ELF-1 (cell line): ENCODE results near the gene TIGIT.
"Not testable (repeated sequence)": the region's sequence is repeated elsewhere in the genome, so short reads cannot be mapped to it uniquely, and the experiment has no call there.

ENCODE experiments used
- DNase-seq: peaks from one replicate; pipeline ENCODE4 v3.0.0-alpha.2; 2016; ENCODE audit warnings: low read depth, low spot score

TIGIT gene

DNA sequence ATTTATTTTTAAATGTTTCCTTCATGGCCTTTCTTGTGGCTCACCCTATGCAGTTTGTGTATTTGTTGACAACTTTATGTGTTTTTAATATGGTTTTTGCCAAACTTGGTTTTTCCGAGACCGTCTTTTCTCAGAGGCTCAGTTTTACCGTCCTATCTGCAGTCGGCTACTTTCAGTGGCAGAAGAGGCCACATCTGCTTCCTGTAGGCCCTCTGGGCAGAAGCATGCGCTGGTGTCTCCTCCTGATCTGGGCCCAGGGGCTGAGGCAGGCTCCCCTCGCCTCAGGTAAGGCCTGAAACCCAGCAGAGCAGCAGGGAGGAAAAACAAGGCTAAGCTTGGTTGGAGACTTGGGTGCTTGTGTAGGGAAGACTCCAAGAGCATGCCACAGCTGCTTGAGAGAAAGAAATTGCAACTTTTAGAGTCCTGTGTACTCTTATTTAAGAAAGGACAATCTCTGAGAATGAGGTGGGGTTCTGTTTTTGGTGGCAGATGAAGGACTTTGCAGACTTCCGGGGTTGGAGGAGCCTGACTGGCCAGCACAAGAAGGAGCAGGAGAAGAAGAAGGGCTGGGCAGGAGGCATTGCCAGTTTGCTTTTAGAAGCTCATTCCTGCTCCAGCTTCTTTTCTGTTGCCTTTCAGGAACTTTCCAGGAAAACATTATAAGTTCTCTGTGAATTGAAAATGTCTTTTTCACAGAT lies at the start of gene TIGIT:
Gene TIGIT (plus strand): TSS at position 191 of the 698 bp plus-strand sequence. CDS start 34 bp downstream, at position 225.
- DNase-seq: no peak

DNA sequence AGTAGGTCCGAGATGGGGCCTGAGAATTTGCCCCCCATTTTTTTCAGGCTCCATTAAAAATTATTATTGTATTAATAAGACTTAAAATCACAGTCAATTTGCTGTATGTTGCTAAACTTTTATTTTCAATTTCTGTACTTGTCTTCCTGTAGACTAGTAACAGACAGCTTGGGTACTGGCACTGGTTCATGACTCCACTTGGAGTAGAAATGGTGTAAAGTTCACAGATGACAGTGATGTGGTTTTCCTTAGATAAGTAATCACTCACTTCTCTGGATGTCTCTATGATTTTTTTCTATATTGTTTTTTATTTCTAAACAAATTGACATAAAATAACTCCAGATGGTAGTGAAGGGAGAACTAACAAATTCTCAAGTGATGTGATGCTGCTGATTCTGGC lies 40.9 kb upstream of the TIGIT start:
- no peak for DNase-seq

DNA sequence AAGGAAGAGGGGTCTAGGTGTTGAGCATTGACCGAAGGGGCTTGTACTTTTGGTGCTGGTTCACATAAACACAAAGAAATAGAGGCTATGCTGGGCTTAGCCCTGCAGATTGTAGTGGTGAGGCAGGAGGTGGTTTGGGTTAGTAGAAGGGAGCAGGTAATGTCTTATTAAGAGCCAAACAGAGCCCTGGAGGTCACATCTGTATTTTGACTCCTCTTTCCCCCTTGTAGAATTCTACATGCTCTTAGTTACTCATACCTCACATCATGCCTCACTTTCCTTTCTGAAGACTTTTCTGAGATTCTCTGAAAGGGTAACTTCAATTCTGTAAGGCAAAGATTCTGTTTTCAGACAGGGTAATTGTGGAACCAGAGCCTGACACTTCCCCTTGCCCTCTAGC lies 40.3 kb upstream of the TIGIT start:
- DNase-seq: no peak

DNA sequence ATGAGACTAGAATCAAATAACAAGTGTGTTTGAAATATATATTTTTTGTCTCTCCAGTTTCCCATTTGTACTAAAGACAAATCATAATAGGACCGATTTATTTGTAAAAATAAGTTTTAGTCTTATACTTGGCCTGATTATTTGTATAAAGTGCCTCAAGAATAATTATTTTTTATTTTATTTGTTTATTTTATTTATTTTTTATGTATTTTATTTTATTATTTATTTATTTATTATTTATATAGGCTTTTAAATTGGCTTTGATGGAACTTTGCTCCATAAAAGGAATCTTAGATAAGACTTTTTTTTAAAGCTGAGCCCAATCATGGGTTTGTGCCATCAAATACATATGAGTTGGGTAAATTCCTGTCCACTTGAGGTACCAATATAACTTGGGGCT lies 34.3 kb upstream of the TIGIT start:
- DNase-seq: no peak

DNA sequence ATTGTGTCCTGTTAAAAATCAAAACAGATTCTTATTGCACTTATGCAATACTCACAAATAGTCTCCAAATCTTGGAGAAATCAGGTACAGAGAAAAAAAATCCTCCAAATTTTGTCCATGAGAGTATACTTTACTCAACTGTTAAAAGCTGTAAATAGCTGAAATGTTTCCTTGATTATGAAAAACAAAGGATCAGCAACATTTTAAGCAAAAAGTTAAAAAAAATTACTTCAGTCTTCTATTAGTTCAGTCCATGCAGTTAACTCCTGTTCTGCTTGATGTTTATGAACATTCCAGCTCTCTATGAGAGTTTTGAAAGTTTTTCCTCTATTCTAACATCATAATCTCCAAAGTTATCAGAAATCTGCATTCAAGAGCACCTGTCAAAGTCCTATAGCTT lies 33.7 kb upstream of the TIGIT start:
- DNase-seq: no peak

DNA sequence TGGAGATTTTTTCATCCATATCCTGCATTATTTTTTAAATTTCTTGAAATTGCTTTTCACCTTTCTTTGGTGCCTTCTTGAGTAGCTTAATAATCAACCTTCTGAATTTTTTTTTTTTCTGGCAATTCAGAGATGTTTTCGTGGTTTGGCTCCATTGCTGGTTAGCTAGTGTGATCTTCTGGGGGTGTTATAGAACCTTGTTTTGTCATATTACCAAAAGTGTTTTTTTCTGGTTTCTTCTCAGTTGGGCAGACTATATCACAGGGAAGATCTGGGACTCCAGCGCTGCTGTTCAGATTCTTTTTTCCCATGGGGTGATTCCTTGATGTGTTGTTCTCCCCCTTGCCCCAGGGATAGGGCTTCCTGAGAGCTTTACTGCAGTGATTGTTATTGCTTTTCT lies 23.8 kb upstream of the TIGIT start:
- no peak for DNase-seq

DNA sequence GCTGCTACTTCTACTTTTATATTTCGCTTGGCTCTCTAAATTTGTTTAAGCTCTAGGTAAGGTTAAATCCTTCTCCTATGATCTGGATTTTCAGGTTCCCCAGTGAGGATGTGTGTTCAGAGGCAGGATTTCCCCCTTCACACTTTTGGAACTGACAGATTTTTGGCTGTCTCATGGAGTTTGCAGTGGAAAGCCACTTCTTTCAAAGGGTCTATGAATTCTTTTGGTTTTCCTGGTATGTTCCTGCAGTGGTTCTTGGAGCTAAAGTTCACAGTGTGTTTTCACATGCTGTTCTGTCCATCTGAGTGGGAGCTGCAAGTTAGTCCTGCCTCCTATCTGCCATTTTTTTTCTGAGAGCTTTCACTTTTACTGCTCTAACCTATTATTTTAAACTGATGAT lies 21.6 kb upstream of the TIGIT start:
- no peak for DNase-seq

DNA sequence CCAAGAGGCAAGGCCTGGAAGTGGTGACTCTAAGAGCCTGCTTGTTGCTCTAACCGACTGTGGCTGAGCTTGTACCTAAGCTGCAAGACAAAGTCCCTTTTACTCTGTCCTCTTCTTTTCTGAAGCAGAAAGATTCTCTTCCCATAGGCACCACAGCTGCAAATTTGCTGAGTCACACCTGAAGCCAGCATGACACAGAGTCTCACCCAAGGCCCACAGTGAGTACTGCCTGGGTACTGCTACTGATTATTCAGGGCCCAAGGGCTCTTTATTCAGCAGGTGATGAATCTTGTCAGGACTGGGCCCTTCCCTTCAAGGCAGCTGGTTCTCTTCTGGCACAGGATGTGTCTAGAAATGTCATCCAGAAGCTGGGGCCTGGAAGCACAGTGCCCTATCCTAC lies 18.9 kb upstream of the TIGIT start:
- DNase-seq: no peak

DNA sequence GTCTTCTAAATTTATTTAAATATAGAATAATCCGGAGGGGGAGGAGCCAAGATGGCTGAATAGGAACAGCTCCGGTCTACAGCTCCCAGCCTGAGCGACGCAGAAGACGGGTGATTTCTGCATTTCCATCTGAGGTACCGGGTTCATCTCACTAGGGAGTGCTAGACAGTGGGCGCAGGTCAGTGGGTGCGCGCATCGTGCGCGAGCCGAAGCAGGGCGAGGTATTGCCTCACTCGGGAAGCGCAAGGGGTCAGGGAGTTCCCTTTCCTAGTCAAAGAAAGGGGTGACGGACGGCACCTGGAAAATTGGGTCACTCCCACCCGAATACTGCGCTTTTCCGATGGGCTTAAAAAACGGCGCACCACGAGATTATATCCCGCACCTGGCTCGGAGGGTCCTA lies 17.0 kb upstream of the TIGIT start:
- DNase-seq: not testable (repeated sequence)

DNA sequence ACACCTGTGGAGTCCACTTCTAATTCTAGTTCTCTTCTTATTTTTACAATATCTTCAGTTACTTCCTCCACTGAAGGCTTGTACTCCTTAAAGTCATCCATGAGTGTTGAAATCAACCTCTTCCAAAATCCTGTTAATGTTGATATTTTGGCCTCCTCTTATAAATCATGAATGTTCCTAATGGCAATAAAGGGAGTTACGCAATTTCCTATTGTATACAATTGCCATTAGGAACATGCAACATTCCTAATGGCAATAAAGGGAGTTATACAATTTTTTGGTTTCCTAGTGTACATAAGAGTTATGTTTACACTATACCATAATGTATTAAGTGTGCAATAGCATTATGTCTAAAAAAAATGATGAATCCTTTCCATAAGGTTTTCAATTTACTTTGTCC lies 9.2 kb upstream of the TIGIT start:
- DNase-seq: no peak

DNA sequence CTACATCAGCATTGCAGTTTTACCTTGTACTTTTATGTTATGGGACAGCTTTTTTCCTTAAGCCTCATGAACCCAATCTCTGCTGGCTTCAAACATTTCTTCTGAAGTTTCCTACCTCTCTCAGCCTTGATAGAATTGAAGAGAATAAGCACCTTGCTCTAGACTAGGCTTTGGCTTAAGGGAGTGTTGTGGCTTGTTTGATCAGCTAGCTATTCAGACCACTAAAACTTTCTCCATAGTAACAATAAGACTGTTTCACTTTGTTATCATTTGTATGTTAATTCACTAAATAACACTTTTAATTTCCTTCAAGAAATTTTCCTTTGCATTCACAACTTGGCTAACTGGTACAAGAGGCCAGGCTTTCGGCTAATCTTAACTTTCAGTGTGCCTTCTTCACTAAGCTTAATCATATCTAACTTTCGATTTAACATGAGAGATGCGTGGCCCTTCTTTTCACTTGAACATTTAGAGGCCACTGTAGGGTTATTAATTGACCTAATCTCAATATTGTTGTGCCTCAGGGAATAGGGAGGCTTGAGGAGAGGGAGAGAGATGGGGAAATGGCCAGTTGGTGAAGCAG lies 8.1 kb upstream of the TIGIT start:
- DNase-seq: no peak

DNA sequence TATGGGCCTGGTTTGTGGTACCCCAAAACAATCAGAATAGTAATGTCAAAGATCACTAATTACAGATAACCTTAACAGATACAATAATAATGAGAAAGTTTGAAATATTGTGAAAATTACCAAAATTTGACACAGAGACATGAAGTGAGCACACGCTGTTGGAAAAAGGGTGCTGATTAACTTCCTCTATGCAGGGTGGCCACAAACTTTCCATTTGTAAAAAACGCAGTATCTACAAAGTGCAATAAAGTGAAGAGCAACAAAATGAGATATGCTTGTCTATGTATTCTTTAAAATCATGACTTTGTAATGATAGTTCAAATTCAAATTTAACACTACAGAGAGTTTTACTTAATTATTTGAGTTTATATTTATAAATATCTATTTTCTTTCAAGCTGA lies 7.6 kb upstream of the TIGIT start:
- no peak for DNase-seq

DNA sequence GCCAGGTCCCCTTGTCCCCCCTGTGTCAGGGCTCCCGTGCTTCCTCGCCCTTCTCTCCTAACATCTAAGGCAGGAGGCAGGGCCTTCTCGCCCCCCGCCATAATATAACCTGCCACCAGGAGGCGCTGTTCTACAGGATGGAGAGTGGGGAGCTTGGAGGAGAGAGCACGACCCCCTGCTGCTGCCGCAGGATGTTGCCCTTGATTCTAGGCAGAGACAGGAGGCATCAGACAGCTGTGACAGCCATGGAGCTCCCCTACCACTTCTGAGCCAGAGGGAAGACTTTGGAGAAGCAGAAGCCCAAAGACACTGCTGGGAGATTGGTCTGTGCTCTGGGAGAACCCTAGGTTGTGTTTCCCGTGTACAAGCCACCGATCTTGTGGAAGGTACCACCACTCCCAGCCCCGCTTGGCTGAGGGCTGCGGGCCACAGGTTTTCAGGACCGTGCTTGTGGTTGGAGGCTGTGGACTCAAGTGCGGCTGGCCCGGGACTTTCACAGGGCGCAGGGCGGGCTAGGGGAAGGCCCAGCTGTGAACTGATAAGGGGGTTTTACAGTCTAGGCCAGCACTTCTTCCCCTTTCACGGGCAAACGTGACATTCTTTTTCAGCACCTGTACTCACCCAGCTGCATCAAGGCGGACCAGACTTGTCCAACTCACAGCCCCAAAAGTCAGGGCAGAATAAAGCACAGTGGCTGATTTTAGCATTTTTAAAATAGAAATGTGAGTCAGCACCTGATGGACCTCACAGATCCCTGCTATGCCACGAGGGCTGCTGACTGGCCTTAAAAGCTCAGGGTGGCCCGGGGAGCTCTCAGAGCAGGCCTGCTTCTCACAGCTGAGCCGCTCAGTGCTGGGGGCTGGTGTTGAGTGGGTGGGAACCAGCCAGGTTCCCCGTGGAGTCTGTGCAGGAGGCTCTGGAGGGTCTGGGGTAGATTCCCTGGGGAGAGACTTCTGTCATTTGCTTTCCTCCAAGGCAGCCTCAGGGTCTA lies 2.6 kb upstream of the TIGIT start:
- peak; percentile 95 for DNase-seq

DNA sequence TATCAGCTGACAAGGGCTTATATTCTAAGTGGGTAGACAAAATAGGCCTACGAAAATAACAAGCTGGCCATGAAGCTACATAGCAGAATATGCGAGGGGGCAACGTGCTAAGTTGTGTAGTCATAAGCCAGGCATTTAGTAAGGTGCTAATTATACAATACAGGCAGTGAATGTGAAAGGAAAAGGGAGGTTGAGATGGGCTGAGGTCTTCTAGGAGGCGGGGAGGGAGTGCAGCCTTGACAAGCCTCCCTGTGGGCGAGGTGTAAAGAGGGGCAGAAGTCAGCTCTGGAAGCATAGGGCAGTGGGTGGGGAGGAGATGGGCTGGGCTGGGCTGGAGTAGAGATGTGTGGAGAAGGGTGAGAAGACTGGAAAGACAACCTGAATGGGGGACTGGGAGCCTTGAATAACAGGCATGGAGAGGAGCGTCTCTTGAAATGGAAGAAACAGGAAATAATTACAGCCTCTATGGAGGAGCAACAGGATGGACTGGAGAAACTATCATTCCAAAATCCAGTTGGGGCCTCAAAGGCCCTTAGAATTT lies 1.2 kb downstream of the TIGIT start:
- no peak for DNase-seq

DNA sequence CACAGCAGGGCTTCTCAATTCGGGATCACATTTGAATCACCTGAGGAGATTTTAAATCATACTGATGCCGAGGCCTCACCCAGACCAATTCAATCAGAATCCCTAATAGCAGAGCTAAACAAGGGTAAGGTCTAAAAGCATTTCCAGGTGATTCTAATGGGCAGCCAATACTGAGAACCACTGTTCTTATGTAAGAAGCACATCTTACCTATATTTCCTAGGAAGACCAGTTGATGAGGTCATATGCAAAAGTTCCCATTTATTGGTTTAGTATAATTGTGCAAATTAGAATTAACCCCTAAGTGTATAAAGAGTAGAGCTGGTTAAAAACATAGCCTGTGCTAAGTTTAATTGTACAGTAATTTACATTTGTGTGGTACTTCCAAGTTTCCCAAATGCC lies 2.1 kb downstream of the TIGIT start:
- DNase-seq: no peak

DNA sequence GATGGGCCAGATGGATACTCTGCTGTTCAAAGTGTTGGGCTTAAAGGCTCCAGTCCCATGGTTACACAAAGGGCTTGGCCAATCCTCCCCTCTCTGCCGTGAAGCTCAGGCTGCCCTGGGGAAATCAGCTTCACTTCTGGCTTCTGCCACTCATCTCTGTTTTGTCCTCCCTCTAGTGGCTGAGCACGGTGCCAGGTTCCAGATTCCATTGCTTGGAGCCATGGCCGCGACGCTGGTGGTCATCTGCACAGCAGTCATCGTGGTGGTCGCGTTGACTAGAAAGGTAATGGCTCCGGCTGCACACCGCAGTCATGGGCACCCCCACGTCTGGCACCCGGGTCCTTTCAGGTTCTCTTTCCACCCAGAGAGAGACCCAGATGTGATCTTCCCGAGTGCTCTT lies 5.6 kb downstream of the TIGIT start:
- peak; percentile 79 for DNase-seq

DNA sequence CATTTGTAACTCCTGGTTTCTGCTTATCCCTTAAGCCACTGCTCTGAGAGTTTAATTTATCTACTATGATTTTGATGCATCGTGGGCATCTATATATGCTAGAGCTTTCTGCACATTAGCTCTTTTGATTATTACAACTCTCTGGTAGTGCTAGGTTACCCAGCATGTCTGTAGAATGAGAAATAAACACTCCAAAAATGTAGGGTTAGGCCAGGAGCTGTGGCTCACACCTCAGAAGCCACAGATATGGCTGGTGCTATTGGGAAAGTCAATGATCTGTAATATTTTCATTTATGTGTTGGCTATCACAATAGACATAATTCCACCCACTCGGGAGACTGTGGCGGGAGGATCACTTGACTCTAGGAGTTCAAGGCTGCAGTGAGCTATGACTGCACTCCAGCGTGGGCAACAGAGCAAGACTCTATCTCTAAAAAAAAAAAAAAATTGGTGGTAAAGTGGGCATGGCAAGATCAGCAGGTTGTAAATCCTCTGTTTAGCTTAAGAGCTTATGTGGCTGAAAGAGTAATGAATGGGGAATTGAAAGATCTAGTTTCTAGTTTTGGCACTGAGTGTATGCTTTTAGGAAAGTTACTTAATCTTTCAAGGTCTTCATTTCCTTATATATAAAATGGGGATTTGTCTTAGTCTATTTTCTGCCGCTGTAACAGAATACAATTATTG lies 6.3 kb downstream of the TIGIT start:
- DNase-seq: no peak

DNA sequence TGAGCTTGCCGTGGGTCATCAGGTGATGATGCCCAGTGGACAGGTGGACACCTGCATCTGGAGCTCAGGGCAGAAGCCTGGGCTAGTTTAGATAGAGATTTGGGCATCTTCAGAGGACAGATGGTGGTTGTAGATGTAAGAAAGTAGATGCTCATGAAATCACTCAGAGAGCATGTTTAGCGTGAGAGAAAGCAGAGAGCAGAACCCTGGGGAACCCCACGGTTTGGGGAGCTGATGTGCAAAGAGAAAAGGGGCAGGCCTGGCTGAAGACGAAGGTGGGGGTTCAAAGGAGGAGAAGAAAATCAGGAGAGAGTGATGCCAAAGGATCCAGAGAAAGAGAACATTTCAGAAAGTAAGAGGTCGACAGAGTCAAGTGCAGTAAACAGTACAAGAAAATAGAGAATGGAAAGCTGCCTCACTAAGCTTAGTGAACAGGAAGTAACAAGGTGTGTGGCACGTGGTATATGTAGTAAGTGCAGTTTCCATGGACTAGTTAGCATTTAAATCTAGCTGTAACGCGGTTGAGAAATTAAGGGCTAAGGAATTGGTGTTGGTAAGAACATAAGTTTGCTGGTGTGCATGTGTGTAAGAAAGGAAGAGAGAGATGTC lies 13.5 kb downstream of the TIGIT start:
- DNase-seq: no peak

DNA sequence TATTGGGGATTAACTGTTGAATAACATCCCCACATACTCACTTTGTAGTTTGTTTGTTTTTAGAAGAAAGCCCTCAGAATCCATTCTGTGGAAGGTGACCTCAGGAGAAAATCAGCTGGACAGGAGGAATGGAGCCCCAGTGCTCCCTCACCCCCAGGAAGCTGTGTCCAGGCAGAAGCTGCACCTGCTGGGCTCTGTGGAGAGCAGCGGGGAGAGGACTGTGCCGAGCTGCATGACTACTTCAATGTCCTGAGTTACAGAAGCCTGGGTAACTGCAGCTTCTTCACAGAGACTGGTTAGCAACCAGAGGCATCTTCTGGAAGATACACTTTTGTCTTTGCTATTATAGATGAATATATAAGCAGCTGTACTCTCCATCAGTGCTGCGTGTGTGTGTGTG lies 14.0 kb downstream of the TIGIT start:
- DNase-seq: no peak

DNA sequence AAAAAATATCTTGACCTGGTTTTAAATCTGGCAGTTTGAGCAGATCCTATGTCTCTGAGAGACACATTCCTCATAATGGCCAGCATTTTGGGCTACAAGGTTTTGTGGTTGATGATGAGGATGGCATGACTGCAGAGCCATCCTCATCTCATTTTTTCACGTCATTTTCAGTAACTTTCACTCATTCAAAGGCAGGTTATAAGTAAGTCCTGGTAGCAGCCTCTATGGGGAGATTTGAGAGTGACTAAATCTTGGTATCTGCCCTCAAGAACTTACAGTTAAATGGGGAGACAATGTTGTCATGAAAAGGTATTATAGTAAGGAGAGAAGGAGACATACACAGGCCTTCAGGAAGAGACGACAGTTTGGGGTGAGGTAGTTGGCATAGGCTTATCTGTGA lies 14.5 kb downstream of the TIGIT start:
- DNase-seq: no peak

DNA sequence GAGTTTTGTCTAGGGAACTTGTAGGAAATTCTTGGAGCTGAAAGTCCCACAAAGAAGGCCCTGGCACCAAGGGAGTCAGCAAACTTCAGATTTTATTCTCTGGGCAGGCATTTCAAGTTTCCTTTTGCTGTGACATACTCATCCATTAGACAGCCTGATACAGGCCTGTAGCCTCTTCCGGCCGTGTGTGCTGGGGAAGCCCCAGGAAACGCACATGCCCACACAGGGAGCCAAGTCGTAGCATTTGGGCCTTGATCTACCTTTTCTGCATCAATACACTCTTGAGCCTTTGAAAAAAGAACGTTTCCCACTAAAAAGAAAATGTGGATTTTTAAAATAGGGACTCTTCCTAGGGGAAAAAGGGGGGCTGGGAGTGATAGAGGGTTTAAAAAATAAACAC lies 15.0 kb downstream of the TIGIT start:
- no peak for DNase-seq
